Astrocyte of the spinal cord (primary cell): ENCODE data around the gene C1orf74.
"Not testable (repeated sequence)": the region's sequence is repeated elsewhere in the genome, so short reads cannot be mapped to it uniquely, and the experiment has no call there.

Experiments
- DNase-seq: peaks from one replicate; pipeline ENCODE4 v3.0.0; 2011; ENCODE audit warnings: low read depth, low spot score
- H3K4me3 ChIP-seq: 2 replicates; pipeline ENCODE4 v1.5.1; 2011; ENCODE audit warnings: low read depth, mild to moderate bottlenecking, low read length, moderate library complexity
- in situ Hi-C: cut with HindIII; loops from 2 replicates; pipeline ENCODE4 v1.10.0; 2017; ENCODE audit warnings: low sequenced_read_pairs
- TF ChIP-seq, protein P1 (sequence below): IDR thresholded peaks from 2 replicates; pipeline ENCODE4 v1.5.1; 2012; ENCODE audit warnings: low read depth, mild to moderate bottlenecking, low read length, inconsistent platforms

Gene C1orf74

DNA sequence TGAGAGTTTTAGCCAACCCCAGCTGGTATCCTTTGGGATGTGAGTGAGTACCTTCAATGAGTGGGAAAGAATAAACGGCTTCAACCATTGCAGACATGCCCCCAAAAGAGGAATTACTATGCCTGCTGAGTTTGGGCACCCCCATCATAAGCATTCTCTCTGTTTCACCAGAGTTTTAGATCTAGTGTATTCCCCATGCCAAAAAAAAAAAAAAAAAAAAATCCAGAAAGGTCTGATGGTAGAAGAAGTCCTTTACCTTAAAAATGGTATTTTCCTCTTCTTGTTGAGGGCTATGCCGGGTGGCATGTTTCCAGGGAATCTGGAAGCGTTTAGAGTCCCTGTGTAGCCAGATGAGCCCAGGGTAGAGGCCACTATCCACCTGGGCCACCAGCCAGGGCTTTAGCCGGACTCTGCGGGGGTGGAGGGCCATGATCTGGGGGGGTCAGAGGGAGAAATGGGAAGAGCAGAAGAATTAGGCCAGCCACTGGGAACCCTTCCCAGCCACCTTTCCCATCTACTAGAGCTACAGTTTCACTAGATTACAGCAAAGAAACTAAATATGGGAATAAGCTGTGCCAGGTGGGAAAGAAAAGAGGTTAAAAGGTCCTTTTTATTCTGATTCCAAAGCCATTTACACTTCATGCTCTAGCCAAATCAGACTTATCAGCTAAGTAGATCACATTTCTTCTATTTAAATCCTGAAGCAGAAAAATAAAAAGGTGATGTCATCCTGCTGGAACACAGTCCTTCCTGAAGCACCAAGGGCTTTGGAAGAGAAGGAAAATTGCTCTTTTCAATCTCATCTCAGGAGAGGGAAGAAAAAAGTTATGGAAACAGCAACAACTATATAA lies 16.9 kb upstream of the C1orf74 start:
- no peak overlapping the region for H3K4me3 ChIP-seq
- in situ Hi-C loops, result no loop called here
- TF ChIP-seq, protein P1, sequence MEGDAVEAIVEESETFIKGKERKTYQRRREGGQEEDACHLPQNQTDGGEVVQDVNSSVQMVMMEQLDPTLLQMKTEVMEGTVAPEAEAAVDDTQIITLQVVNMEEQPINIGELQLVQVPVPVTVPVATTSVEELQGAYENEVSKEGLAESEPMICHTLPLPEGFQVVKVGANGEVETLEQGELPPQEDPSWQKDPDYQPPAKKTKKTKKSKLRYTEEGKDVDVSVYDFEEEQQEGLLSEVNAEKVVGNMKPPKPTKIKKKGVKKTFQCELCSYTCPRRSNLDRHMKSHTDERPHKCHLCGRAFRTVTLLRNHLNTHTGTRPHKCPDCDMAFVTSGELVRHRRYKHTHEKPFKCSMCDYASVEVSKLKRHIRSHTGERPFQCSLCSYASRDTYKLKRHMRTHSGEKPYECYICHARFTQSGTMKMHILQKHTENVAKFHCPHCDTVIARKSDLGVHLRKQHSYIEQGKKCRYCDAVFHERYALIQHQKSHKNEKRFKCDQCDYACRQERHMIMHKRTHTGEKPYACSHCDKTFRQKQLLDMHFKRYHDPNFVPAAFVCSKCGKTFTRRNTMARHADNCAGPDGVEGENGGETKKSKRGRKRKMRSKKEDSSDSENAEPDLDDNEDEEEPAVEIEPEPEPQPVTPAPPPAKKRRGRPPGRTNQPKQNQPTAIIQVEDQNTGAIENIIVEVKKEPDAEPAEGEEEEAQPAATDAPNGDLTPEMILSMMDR, result no peak
- DNase-seq, result peak; percentile 13

DNA sequence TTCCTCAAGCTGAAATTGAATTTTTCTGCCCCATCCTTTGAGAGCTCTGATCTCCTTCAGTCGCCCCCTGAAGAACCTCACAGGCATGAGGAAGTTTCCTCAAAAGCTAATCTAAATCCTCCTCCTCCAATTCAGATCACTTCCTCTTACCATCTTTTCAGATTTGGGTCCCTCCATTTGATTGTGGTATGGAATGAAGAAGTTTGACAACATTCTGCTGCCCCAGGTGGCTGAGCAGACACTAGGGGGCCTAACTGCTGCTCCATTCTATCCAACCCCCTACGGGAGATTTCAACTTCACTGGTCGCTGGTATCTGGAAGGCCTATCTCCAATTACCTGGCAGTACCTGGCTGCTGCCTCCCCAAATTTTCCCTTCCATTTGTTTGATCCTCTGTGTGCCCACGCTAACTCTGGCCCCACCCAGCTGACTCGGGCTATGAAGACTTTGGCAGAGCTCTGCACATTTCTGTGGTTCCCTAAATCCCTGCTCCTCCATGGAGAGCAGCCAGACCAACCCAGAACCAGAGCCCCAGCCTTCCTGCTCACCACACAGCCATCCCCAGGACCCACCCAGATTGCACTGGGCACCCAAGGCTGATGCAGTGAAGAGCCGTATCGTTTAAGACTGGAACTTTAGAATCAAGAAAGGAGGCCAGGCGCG lies 13.8 kb upstream of the C1orf74 start:
- in situ Hi-C loops, result no loop called here
- TF ChIP-seq, protein P1, result no peak
- DNase-seq, result no peak
- no peak overlapping the region for H3K4me3 ChIP-seq

DNA sequence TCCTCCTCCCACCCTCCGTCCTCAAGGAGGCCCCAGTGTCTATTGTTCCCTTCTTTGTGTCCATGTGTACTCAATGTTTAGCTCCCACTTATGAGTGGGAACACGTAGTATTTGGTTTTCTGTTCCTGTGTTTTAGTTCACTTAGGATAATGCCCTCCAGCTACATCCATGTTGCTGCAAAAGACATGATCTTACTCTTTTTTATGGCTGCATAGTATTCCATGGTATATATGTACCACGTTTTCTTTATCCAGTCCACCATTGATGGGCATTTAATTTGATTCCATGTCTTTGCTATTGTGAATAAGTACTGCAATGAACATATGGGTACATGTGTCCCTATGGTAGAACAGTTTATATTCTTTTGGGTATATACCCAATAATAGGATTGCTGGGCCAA lies 9.4 kb upstream of the C1orf74 start:
- H3K4me3 ChIP-seq, in situ Hi-C loops, DNase-seq: not testable (repeated sequence)

DNA sequence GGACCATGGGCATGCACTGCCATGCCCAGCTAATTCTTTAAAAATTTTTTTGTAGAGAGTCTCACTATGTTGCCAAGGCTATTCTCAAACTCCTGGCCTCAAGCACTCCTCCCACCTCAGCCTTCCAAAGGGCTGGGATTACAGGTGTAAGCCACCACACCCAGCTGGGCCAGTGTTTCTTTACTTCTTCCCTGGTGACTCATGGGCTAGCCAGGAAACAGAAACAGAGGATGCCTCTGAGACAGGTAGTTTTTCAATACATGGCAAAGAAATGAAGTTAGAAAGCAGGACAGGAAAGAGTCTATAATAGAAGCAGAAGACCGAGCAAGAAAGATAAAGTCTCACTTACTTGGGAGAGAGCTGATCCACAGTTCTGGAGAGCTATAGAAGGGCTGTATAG lies 7.6 kb upstream of the C1orf74 start:
- in situ Hi-C loops, result no loop called here
- TF ChIP-seq, protein P1, result no peak
- no peak for DNase-seq
- no peak overlapping the region for H3K4me3 ChIP-seq

DNA sequence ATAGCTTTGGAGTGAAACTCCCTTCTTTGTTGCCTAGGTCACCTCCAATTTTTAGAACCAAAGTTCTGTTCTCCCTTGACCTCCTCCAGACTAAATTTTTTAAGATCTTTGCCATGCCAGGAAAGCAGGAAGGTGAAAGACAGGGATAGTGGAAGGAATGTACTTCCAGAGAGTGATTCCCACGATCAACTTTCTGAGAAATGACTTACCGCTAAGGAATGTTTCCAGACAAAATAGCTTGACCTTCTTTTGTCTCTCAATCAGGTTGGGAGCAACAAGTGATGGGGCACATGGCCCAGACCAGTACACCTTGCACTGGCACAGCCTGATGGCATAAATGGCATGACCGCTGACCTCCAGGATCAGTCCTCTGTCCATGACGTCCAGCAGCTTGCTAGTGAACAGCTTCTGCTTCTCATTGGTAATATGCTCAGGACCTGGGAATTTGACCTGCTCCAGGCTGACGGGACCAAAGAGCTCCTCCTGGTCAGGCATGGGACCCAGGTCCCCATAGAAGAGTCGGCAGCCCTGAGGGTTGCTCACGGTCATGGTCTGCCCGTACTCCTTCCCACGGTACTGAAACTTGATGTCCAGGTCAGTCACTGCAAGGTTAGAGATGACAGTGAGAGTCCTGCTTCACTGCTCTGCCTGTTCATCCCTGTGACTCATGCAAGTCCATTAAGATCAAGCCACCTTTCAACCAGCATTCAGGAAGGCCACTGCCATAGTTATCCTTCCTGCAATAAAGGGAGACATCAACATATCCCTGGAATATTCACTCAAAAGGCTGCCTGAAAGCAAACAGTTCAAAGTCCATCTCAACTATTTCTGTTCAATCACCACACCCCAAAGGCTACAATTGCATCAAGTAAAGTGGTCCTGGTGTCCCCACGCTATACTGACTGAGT lies 6.2 kb upstream of the C1orf74 start:
- no peak for DNase-seq
- in situ Hi-C loops, result no loop called here
- H3K4me3 ChIP-seq, result no peak overlapping the region
- TF ChIP-seq, protein P1, result no peak

DNA sequence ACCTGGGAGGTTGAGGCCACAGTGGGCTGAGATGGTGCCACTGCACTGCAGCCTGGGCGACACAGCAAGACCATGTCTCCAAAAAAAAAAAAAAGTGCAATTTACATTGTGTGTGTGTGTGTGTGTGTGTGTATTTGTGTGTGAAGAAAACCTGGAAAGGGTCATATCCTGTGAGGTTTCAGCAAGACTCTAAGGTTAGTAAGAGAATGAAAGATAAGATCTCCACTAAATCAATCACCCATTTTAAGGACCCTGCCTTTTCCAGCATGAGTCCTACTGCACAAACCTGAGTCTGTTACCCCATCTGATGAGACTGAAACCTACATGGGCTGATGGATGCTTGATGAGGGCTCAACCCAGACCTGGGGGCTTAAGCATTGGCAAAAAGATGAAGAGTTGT lies 4.9 kb upstream of the C1orf74 start:
- TF ChIP-seq, protein P1, result no peak
- in situ Hi-C loops, result no loop called here
- no peak for DNase-seq

More for the DNA sequence above, 4.9 kb upstream of the C1orf74 start:
- no peak overlapping the region for H3K4me3 ChIP-seq
